GM12872 (cell line): ENCODE measurements around the gene SLCO2A1.

Source experiments
- TF ChIP-seq, protein P1 (sequence below): IDR thresholded peaks from 3 replicates; pipeline ENCODE4 v1.5.1; 2011; ENCODE audit warnings: low read depth, mild to moderate bottlenecking, low read length, moderate library complexity; ENCODE audit not compliant: insufficient read depth

Gene SLCO2A1

DNA sequence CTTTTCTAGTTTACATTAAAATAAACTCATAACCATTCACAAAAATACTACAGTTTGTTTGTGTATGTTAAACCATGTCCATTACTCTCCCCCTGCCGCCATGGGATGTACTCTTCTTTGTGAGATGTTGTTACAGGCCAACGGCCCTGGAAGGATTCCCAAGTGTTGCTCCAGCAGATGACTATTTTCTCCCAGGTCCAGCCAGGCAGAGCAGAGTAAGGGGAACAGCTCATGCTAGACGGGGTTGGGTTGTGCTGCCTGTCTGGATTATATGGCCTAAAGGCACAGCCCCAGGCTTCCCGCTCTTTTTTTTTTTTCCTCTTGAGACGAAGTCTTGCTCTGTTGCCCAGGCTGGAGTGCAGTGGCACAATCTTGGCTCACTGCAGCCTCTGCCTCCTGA is 24.5 kb upstream of the SLCO2A1 start:
- TF ChIP-seq, protein P1, sequence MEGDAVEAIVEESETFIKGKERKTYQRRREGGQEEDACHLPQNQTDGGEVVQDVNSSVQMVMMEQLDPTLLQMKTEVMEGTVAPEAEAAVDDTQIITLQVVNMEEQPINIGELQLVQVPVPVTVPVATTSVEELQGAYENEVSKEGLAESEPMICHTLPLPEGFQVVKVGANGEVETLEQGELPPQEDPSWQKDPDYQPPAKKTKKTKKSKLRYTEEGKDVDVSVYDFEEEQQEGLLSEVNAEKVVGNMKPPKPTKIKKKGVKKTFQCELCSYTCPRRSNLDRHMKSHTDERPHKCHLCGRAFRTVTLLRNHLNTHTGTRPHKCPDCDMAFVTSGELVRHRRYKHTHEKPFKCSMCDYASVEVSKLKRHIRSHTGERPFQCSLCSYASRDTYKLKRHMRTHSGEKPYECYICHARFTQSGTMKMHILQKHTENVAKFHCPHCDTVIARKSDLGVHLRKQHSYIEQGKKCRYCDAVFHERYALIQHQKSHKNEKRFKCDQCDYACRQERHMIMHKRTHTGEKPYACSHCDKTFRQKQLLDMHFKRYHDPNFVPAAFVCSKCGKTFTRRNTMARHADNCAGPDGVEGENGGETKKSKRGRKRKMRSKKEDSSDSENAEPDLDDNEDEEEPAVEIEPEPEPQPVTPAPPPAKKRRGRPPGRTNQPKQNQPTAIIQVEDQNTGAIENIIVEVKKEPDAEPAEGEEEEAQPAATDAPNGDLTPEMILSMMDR = no peak

DNA sequence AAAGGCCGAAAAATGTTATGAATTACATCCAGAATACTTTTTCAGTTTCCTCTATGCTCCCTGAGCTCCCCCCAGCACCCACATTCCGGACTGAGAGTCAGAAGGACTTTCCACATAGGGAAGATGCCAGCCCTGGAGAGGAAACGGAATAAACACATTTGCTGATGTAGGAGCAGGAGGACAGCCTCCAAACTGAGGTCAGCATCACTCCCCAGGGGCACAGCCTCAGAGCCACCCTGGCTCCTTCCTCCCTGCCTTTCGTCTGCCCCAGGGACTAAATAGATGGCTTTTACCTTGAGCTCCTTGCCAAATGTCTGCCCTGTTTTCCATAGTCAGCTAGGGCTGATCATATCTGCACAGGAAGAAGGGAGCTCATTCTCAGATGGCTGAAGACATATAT is 22.6 kb upstream of the SLCO2A1 start:
- TF ChIP-seq, protein P1 = no peak

DNA sequence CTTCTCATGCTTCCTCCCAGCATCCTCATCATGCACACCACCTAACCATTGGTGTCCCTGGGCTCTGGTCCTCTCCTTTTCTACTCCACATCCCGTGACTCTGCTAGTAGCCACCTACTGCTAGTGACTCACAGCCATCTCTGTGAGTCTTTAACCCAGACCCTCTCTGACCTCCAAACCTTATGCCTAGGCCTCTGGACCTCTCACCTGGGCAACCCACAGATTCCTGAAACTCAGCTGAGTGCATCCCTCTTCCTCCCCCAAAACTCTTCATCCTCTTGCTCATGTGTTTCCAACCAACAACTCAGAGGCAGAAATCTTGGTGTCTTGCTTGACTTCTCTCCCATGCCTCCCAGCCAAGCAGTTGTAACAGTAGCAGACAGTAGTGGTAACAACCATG is 20.0 kb upstream of the SLCO2A1 start:
- TF ChIP-seq, protein P1 = no peak

DNA sequence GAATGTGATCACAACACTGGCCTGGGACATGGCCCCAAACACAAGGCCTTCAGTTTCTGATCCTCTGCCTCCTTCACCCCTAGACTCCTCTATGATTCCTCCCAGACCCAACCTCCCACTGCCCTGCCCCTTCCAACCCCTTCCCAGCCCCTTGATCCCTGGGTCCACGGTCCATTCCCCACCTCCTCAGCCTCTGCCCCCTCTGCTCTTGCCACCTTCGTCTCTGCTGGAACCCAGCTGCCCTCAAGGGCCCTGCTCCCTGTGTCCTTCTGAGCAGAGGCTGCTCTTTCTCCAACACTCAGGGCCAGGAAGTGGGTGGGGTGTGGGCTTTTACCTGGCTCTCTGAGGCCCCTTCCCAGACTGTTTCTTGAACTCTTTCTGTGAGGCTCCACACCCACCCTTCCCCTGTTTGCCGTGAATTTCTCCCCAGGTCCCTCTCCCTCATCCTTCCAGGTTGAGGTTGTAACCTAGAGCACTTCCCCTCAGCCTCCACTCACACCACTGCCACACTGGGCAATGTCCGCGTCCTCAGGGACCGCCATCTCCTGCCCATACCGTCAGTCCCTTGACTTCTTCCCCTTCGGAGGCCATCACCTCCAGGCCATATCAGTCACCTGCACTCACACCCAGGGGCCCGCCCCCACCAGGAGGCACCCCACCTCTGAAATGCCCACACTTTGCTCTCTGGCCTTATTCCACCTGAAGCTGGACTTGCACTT is 18.7 kb upstream of the SLCO2A1 start:
- TF ChIP-seq, protein P1 = no peak

DNA sequence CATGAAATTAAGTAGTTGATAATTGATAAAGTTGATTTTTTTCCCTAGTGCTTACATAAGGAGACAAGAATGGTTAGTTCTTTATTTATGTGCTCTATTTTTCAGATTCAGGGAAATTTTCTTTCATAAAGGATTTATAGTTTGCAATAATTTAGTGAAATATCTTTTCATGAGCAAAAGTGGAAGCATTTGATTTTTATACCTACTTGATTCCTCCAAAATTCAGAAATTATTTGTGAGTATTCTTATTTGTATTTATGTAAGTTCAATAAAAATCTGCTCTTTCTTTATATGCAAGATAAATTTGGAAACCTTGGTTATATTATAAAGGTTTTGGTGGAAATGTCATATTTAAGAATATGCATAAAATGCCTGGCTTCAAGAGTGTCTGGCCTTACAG is 14.7 kb upstream of the SLCO2A1 start:
- TF ChIP-seq, protein P1 = no peak

DNA sequence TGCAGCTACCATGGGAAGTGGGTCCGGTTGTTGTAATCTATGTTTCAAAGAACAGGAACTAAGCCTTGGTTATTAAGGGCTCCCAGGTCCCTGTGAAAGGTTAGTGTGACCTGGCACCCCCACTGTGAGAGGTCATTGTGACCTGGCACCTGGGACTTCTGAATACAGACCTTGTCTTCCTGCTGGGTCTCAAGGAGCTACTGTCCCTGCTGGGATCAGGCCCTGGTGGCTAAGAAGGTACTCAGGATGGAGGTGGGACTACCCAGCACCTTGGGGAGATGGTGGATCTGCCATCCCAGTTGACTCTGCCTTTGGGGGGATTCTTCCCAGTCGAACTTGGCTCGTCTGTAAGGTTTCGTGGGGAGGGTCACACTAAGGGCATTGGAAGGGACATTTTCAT is 10.3 kb upstream of the SLCO2A1 start:
- TF ChIP-seq, protein P1 = no peak

DNA sequence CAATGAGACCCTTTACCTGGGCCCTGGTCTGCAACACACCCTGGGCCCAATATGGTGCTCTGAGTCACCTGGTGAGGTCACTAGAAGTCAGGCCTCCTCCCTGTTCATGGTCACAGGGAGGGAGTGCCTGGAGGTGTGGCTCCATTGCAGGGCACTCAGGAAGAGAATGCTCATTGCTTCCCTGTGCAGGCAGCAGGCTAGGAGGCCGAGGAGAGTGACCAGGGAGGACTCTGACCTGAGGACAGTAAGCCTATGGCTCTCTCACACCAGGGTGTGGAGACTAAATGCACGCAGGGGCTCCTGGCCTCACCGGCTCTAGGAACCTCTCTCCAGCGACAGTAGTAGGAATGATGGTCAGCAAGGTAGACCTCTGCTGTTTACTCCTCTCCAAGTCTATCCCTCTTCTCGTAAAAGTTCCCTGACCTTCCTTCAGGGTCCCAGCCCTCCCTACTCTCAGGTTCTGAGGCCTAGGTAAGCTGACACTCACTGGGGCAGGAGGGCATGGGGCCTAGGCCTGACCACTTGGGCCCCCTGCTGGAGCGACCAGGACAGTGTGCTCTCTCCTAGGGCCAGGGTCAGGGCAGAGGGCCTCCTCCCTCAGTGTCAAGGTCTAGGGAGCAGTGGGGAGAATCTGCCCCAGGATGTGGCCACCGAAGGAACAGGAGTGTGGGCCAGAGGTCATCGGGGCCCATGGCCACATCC is 9.6 kb upstream of the SLCO2A1 start:
- TF ChIP-seq, protein P1 = peak; percentile 38
